ENCODE data around the gene CRLF3.

- TF ChIP-seq TAF1 (IDR thresholded peaks at IDR 0.05; ENCODE audit: borderline replicate concordance, low read depth, low read length) (no peak), POLR2A (IDR thresholded peaks at IDR 0.05; ENCODE audit: low read depth, low read length) (no peak)
Observed at GRCh38 chr17:30782206-30782605, 42.3 kb downstream of the CRLF3 start.
